SK-N-MC (cell line): Measurements from ENCODE around the gene GVQW3.
A peak's percentile ranks its signal among the peaks of the same experiment; 100 is the strongest.
"Not testable (repeated sequence)": the region's sequence is repeated elsewhere in the genome, so short reads cannot be mapped to it uniquely, and the experiment has no call there.

Experiments
- DNase-seq: peaks from one replicate; pipeline ENCODE4 v3.0.0-alpha.2; 2011; ENCODE audit warnings: low read depth, low spot score
- H3K27ac ChIP-seq: fragments of 200-600 bp; sonication (generic); 2 replicates; pipeline ENCODE4 v1.5.1; 2016; ENCODE audit warnings: mixed run types
- H3K36me3 ChIP-seq: fragments of 200-600 bp; sonication (generic); 2 replicates; pipeline ENCODE4 v1.6.1; 2017; ENCODE audit warnings: antibody characterized with exemption, low read length, mixed read lengths; ENCODE audit not compliant: insufficient read depth
- H3K4me3 ChIP-seq: fragments of 200-600 bp; sonication (generic); 2 replicates; pipeline ENCODE4 v1.5.1; 2016
- H3K9ac ChIP-seq: fragments of 200-600 bp; sonication (generic); 2 replicates; pipeline ENCODE4 v1.8.0; 2017; ENCODE audit warnings: mixed run types, mixed read lengths; ENCODE audit not compliant: insufficient read length
- H3K9me3 ChIP-seq: fragments of 200-600 bp; sonication (generic); 2 replicates; pipeline ENCODE4 v1.6.1; 2017; ENCODE audit warnings: low read depth, mild to moderate bottlenecking, antibody characterized with exemption, low read length, moderate library complexity, mixed read lengths
- EZH2 ChIP-seq: fragments of 200-600 bp; sonication (generic); IDR thresholded peaks from one replicate; pipeline ENCODE4 v1.6.1; 2017; ENCODE audit warnings: antibody characterized with exemption
- FOXP2 ChIP-seq: optimal IDR thresholded peaks from 2 replicates; pipeline ENCODE3; 2011; ENCODE audit warnings: mild to moderate bottlenecking, moderate library complexity; ENCODE audit not compliant: insufficient read depth; ENCODE audit errors: extremely low read length, control extremely low read depth
- POLR2AphosphoS5 ChIP-seq: IDR thresholded peaks from 2 replicates; pipeline ENCODE4 v1.6.1; 2012; ENCODE audit warnings: mild to moderate bottlenecking, low read depth, low read length, borderline replicate concordance

The GVQW3 gene

DNA sequence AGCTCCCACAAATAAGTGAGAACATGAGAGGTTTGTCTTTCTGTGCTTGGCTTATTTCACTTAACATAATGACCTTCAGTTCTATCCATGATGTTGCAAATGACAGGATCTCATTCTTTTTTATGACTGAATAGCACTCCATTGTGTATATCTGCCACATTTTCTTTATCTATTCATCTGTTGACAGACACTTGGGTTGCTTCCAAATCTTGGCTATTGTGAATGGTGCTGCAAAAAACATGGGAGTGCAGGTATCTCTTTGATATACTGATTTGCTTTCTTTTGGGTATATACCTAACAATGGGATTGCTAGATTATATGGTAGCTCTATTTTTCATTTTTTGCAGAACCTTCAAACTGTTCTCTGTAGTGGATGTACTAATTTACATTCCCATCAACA is 13.3 kb downstream of the GVQW3 start:
- H3K9ac ChIP-seq = no peak overlapping the region
- H3K36me3 ChIP-seq = no peaks in the 10 kb centered on the region
- no peaks in the 10 kb centered on the region for H3K9me3 ChIP-seq
- H3K27ac ChIP-seq = no peak overlapping the region
- TF ChIP-seq POLR2AphosphoS5 = no peak
- no peak for TF ChIP-seq FOXP2
- TF ChIP-seq EZH2 = no peak
- H3K4me3 ChIP-seq = no peak overlapping the region
- DNase-seq = no peak

DNA sequence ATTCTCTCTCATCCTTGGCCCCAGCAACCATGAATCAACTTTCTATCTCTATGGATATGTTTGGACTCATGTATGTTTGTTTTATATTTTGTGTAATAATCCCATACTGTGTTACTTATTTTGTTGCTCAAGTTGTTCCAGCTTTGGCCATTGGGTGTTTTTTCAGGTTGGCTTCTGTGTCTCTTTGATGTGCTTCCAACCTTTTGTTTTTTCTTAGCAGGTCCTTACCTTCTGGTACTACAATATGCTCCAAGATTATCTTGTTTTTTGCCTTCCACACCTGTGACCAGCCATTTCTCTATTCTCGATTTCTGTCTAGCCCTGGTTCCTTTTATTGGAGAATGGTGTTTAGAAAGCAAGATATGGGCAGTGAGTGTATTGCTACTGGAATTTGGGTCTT is 14.2 kb downstream of the GVQW3 start:
- Histone ChIP-seq H3K27ac (no peak overlapping the region), H3K36me3 (no peaks in the 10 kb centered on the region), H3K9ac (no peak overlapping the region), H3K9me3 (no peaks in the 10 kb centered on the region), H3K4me3 (no peak overlapping the region)
- no peak for DNase-seq
- TF ChIP-seq EZH2 = no peak
- TF ChIP-seq FOXP2 = no peak
- TF ChIP-seq POLR2AphosphoS5 = no peak

DNA sequence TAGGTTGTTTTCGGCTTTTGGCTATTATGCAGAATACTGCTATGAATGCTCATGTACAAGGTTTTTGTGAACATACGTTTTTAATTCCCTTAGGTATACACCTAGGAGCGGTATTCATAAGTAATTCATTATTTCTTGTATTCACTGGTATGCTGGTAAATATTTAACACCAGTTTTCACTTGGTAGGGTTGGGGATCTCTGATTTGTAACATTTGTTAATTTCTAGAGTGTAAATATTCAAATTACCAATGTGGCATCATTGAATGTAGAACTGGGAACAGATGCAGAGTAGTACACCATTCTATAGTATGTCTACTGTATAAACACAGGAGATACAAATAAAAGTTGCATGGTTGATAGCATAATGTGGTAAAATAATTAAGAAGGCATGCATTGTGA is 16.3 kb downstream of the GVQW3 start:
- no peak overlapping the region for H3K9ac ChIP-seq
- no peaks in the 10 kb centered on the region for H3K36me3 ChIP-seq
- H3K4me3 ChIP-seq = no peak overlapping the region
- TF ChIP-seq POLR2AphosphoS5 = no peak
- no peak for TF ChIP-seq EZH2
- H3K9me3 ChIP-seq = no peaks in the 10 kb centered on the region
- DNase-seq = no peak
- H3K27ac ChIP-seq = no peak overlapping the region

DNA sequence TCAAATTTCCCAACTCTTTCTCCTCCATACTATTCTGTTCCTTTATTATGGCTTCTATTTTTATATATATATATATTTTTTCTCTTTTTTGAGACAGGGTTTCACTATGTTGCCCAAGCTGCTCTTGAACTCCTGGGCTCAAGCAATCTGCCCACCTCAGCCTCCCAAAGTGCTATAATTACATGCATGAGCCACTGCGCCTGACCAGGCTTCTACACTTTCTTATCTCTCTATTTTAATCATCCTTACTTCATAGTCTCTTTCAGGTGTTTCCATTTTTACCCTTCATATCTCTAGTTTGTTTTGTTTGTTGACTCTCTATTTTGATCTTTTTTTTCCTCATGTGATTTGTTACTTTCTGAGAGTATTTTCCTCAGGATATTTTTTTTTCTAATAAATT is 19.8 kb downstream of the GVQW3 start:
- H3K4me3 ChIP-seq = no peak overlapping the region
- TF ChIP-seq POLR2AphosphoS5 (no peak), EZH2 (no peak), FOXP2 (no peak)
- H3K9me3 ChIP-seq = no peaks in the 10 kb centered on the region
- H3K27ac ChIP-seq = no peak overlapping the region
- H3K36me3 ChIP-seq = no peaks in the 10 kb centered on the region
- H3K9ac ChIP-seq = no peak overlapping the region
- DNase-seq = no peak

DNA sequence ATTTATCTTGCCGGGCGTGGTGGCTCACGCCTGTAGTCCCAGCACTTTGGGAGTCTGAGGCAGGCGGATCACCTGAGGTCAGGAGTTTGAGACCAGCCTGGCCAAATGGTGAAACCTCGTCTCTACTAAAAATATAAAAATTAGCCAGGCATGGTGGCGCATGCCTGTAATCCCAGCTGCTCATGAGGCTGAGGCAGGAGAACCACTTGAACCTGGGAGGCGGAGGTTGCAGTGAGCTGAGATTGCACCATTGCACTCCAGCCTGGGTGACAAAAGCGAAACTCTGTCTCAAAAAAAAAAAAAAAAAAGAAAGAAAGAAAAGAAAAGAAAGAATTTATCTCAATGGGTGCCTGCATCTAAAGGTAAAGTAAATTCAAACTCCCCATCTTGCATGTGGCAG is 20.4 kb downstream of the GVQW3 start:
- not testable (repeated sequence) for H3K9ac ChIP-seq, H3K36me3 ChIP-seq, H3K4me3 ChIP-seq, H3K9me3 ChIP-seq, H3K27ac ChIP-seq, DNase-seq

DNA sequence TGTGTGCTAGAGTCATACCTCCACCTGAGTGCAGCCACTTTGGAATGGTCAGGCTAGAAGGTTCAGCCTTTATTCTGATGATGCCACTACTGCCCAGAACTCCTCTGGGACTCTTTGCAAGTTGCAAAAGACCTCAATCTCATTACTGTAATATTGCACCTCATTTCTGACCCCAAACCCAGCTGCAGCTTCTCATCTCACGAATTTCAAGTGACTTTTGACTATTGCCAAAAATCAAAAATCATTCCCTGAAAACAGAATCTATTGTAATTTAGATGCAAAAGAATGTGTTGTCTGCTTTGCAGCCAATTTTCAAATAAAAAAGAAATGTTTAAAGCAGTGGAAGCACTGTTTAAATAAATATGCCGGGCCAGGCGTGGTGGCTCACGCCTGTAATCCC is 25.2 kb downstream of the GVQW3 start:
- H3K9me3 ChIP-seq = no peaks in the 10 kb centered on the region
- no peak for TF ChIP-seq EZH2
- no peaks in the 10 kb centered on the region for H3K36me3 ChIP-seq
- no peak overlapping the region for H3K27ac ChIP-seq
- DNase-seq = no peak
- no peak overlapping the region for H3K4me3 ChIP-seq
- no peak overlapping the region for H3K9ac ChIP-seq

DNA sequence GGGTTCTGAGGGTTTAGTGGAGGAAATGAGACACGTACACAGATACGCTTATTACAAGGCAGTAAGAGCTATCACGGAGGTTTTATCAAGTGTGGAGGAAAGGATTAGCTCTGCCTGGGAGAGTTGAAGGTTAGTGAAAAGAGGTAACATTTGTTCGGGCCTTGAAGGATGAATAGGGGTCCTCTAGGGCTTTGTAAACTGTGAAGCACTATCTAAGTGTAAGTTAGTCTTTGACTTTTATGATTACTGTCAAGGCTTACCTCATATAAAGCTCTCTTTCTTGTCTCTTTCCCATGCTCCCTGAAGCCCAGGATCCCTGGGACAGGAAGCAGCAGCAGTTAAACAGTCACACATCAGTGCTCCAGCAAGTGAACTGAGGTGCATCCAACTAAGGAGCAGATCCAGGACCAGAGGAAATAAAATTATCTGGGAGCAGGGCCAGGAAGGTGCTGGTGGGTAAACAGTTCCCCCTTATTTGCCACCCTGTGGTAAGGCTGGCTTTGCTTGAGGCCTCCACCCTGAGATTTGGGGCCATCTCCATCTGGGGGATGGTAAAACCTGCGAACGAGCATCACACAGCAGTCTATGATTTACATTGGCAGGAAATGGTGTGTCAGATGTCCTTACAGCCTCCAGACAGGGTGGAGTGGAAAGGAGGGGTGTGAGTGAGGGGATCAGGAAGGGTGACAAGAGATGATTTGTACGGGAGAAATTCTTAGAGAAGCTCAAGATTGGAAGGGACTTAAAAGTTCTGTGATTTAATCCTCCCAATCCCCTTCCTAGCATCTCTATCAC is 27.2 kb downstream of the GVQW3 start:
- no peaks in the 10 kb centered on the region for H3K9me3 ChIP-seq
- peak overlapping the region; percentile 57; the same call in 1 of the 2 replicates for H3K27ac ChIP-seq
- peak; percentile 87 for DNase-seq
- TF ChIP-seq EZH2 (no peak), FOXP2 (no peak), POLR2AphosphoS5 (no peak)
- peak overlapping the region; percentile 44 for H3K4me3 ChIP-seq
- H3K36me3 ChIP-seq = no peaks in the 10 kb centered on the region
- no peak overlapping the region for H3K9ac ChIP-seq

DNA sequence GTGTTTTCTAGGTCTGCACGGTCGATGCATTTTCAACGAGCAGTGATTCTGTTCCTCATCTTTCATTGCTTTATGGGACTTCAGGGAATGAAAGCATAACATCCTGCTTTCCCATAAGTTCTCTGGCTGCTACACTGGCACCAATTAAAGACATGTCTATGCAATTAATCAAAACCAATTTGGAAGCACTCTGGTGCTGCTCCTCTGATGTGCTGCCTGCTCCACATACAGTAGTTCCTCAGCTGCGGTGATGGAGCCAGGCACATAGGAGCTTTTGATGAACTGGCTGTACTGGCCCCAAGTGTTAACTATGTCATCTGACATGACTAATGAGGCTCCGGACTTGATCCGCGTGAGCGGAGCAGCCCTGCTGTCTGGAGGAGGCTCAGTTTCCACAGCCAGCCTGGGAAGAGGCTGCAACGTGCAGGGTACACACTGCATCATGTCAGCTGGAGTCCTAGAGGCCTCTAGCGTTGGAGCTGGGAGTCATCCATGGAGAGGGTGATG is 29.8 kb downstream of the GVQW3 start:
- no peak overlapping the region for H3K27ac ChIP-seq
- DNase-seq = no peak
- H3K9me3 ChIP-seq = no peaks in the 10 kb centered on the region
- H3K4me3 ChIP-seq = no peak overlapping the region
- no peaks in the 10 kb centered on the region for H3K36me3 ChIP-seq
- H3K9ac ChIP-seq = no peak overlapping the region
- TF ChIP-seq EZH2 = no peak
- no peak for TF ChIP-seq FOXP2
- no peak for TF ChIP-seq POLR2AphosphoS5

DNA sequence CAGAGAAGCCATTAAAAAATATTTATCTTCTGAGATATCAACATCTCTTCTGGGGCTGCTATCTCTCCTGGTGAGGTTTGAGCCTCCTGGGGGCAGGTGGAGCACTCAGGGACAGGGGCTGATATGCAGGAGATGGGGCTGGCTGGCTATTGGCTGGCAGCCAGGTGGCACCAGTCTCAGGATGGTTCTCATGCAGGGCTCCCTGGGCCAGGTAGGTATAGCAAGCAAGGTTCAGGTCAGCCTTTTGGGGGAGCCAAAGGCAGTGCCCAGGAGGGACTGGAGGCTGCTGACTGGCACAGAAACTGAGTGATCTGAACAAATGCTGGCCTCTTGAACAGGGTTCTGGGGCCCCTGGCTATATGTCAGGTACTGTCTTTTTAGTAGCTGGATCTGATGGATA is 34.0 kb downstream of the GVQW3 start:
- H3K9me3 ChIP-seq = no peaks in the 10 kb centered on the region
- no peak overlapping the region for H3K4me3 ChIP-seq
- H3K27ac ChIP-seq = no peak overlapping the region
- no peak for TF ChIP-seq POLR2AphosphoS5
- no peak for TF ChIP-seq FOXP2
- no peak overlapping the region for H3K9ac ChIP-seq
- no peaks in the 10 kb centered on the region for H3K36me3 ChIP-seq
- DNase-seq = no peak
